ENCODE measurements around the gene CDNF. TPM values are rescaled to one million over a fixed set of nuclear protein-coding genes. Genes with fewer than 3 reads are reported as not detected.

CDNF gene
- total RNA-seq (10 to 100 TPM; 10.0 to 14.1 TPM), polyA plus RNA-seq (ENCODE audit: insufficient read depth, low read depth, low replicate concordance) (46.7 TPM)
- long read RNA-seq, donor 1, partial matches to known transcripts = 44 of 53 reads
- long read RNA-seq, donor 1, other reads (novel, unspliced or antisense) = 9 of 53 reads
- long read RNA-seq, donor 2 = 0 reads

DNA sequence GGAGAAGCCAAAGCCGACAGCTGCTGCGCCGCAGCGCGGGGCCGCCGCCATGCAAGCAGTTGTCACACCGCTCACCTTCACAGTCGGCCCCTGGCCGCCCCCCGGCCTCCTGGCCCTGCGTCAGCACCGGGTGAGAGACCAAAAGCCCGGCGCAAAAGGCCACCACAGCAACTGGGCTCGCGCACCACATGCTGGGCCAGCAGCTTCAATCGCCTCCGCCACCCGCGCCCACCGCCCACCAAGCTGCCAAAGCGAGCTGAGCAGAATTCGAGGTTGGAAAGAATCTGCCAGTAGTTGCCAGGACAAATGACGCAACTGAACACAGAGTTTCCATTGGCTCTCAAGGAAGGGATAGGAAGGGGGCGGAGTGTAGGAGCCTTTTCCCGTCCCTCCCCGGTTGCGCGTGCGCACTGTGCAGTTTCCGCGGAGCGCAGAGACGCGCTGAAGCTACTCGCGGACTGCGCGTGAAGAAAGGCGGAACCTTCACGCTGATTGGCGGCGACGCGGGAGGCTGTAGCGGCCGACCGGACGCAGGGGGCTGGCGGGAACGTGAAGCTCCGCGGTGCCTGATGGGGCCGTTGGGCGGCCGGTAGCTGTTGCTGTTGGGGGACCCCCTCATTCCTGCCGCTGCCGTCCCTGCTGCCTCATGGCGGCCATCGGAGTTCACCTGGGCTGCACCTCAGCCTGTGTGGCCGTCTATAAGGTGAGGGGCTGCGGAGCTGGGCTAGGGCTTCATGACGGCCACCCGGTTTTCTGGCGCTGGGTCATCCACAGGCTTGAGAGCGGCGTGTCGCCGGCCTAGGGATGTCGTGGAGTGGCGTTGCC lies at the start of gene CDNF, which contains the start of the genes HSPA14 and MSANTD7:
Gene CDNF (minus strand): TSS at position 281 of the 825 bp plus-strand sequence. CDS start 91 bp downstream, at position 190.
Gene HSPA14 (plus strand): TSS at position 550 of the 825 bp plus-strand sequence. CDS start 97 bp downstream, at position 647.
Gene MSANTD7 (plus strand): TSS at position 550 of the 825 bp plus-strand sequence. CDS start 3,979 bp downstream, outside the sequence.
- peak within 1 kb of the TSS; percentile 90 to 98 for H3K27ac ChIP-seq
- intact Hi-C loops (cut with DNase I; ENCODE audit: low total_unique reads) = no loop called here
- H3K4me3 ChIP-seq = peak within 1 kb of the TSS; percentile 91 to 95
- TF ChIP-seq, protein P1, sequence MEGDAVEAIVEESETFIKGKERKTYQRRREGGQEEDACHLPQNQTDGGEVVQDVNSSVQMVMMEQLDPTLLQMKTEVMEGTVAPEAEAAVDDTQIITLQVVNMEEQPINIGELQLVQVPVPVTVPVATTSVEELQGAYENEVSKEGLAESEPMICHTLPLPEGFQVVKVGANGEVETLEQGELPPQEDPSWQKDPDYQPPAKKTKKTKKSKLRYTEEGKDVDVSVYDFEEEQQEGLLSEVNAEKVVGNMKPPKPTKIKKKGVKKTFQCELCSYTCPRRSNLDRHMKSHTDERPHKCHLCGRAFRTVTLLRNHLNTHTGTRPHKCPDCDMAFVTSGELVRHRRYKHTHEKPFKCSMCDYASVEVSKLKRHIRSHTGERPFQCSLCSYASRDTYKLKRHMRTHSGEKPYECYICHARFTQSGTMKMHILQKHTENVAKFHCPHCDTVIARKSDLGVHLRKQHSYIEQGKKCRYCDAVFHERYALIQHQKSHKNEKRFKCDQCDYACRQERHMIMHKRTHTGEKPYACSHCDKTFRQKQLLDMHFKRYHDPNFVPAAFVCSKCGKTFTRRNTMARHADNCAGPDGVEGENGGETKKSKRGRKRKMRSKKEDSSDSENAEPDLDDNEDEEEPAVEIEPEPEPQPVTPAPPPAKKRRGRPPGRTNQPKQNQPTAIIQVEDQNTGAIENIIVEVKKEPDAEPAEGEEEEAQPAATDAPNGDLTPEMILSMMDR (IDR thresholded peaks at IDR 0.05) = peak in 1 of 3 experiments; percentile 4
- TF ChIP-seq POLR2A (IDR thresholded peaks at IDR 0.05) = peak; percentile 58
- no peaks in the 10 kb centered on the region for H3K27me3 ChIP-seq
- 0 to 3% methylated on average over 20 to 65 of the region's 72 CpGs for WGBS, 2 donors
- no peaks in the 10 kb centered on the region for H3K36me3 ChIP-seq (ENCODE audit: low read depth, missing control alignments)
- no peaks in the 10 kb centered on the region for H3K9me3 ChIP-seq
- DNase-seq = peak; percentile 99
- peaks cover 10% of the 10 kb centered on the region for H3K4me1 ChIP-seq

DNA sequence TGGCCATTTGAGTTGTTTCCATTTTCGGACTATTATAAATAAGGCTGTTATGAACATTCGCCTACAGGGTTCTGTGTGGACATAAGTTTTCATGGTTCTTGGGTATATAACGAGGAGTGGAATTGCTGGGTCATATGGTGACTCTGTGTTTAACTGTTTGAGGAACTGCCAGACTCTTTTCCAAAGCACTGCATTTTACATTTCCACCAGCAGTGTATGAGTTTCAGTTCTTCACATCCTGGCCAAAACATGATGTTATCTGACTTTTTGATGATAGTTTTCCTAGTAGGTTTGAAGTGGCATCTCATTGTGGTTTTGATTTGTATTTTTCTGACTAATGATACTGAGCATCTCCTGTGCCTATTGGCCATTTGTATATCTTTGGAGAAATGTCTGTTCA lies 46.2 kb upstream of the CDNF start:
- Histone ChIP-seq H3K4me3 (no peak overlapping the region), H3K4me1 (peaks cover 7% of the 10 kb centered on the region), H3K36me3 (ENCODE audit: low read depth, missing control alignments) (no peaks in the 10 kb centered on the region), H3K27ac (no peak overlapping the region), H3K27me3 (no peaks in the 10 kb centered on the region), H3K9me3 (no peaks in the 10 kb centered on the region)
- no peak for TF ChIP-seq POLR2A (IDR thresholded peaks at IDR 0.05)
- TF ChIP-seq, protein P1 (IDR thresholded peaks at IDR 0.05) = no peak
- DNase-seq = no peak
- 93 to 96% methylated on average over 3 of the region's 3 CpGs for WGBS, 2 donors
- intact Hi-C loops (cut with DNase I; ENCODE audit: low total_unique reads) = no loop called here

DNA sequence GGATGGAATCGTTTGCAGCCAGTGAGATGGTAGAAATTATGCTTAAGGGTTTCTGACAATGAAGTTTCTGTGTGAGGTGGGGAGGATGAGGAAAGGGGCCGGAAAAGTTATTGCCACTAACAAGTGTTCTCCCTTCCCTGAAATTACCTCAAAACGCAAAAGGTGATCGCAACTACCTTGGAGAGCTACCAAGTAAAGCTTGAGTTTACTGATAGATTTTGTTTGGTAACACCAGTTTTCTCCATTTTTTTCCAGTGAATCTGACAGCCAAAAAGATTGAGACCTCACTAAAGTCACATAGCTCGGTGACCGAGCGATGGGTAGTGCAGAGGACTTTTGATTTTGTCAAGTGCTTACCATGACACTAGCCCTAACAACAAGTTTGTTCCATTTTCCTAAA lies 42.4 kb upstream of the CDNF start:
- H3K4me3 ChIP-seq = peak overlapping the region; percentile 89 to 97

DNA sequence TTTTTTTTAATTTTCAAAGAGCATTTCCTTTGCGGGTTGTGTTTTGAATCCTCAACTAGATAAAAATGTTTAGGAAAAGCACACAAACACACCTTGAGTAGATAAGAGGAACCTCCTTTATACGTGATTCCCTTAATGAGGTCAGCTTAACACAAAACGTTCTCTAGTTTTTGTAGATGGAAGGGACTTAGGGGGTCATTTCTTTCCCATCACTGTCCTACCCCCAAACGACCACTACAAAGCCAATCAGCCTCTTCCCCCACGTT lies 42.0 kb upstream of the CDNF start:
- 1 to 4% methylated on average over 5 of the region's 5 CpGs for WGBS, 2 donors
- Histone ChIP-seq H3K9me3 (no peaks in the 10 kb centered on the region), H3K4me1 (peaks cover 7% of the 10 kb centered on the region), H3K27ac (no peak overlapping the region), H3K4me3 (peak overlapping the region; percentile 89 to 97), H3K27me3 (no peaks in the 10 kb centered on the region), H3K36me3 (ENCODE audit: low read depth, missing control alignments) (no peaks in the 10 kb centered on the region)
- intact Hi-C loops (cut with DNase I; ENCODE audit: low total_unique reads) = no loop called here
- no peak for TF ChIP-seq POLR2A (IDR thresholded peaks at IDR 0.05)
- TF ChIP-seq, protein P1 (IDR thresholded peaks at IDR 0.05) = no peak
- no peak for DNase-seq

More for the DNA sequence above, 42.4 kb upstream of the CDNF start:
- peaks cover 7% of the 10 kb centered on the region for H3K4me1 ChIP-seq
- WGBS, 2 donors = 45 to 56% methylated on average over 7 of the region's 7 CpGs
- H3K9me3 ChIP-seq = no peaks in the 10 kb centered on the region
- intact Hi-C loops (cut with DNase I; ENCODE audit: low total_unique reads) = no loop called here
- no peak for DNase-seq
- H3K36me3 ChIP-seq (ENCODE audit: low read depth, missing control alignments) = no peaks in the 10 kb centered on the region
- TF ChIP-seq POLR2A (IDR thresholded peaks at IDR 0.05) = no peak
- TF ChIP-seq, protein P1 (IDR thresholded peaks at IDR 0.05) = no peak
- H3K27ac ChIP-seq = no peak overlapping the region
- H3K27me3 ChIP-seq = no peaks in the 10 kb centered on the region
